Natural killer cell (primary cell): ENCODE data around the gene BARX1. TPM values are rescaled to one million over a fixed set of nuclear protein-coding genes. Genes with fewer than 3 reads are reported as not detected.
"Not testable (repeated sequence)": the region's sequence is repeated elsewhere in the genome, so short reads cannot be mapped to it uniquely, and the experiment has no call there.

Experiments used
- ATAC-seq, 3 donors: fragments of 150-1000 bp in 2 of 3; fragments of 200-7000 bp in 1 of 3; cut with Tn5 transposase; 1 replicate in 1 of 3; 2 replicates in 2 of 3; pipeline ENCODE4 v1.10.0; 2021; ENCODE audit warnings: mild to moderate bottlenecking in 2 of 3, moderate library complexity in 2 of 3
- DNase-seq, 2 donors: peaks; one replicate each; pipeline versions ENCODE4 v3.0.0 to v3.0.0-alpha.2; 2013 to 2021; ENCODE audit warnings: mixed read lengths in 1 of 2
- H3K27ac ChIP-seq: one replicate; pipeline ENCODE4 v1.5.1; 2013; ENCODE audit warnings: mild to moderate bottlenecking, low read length
- H3K27me3 ChIP-seq: one replicate; pipeline ENCODE4 v1.6.1; 2013; ENCODE audit warnings: low read length; ENCODE audit not compliant: control insufficient read depth, insufficient read depth
- H3K36me3 ChIP-seq: one replicate; pipeline ENCODE4 v1.6.1; 2013; ENCODE audit warnings: low read length; ENCODE audit not compliant: control insufficient read depth, insufficient read depth
- H3K4me1 ChIP-seq: one replicate; pipeline ENCODE4 v1.6.1; 2013; ENCODE audit warnings: low read length; ENCODE audit not compliant: control insufficient read depth, insufficient read depth
- H3K4me3 ChIP-seq: one replicate; pipeline ENCODE4 v1.5.1; 2013; ENCODE audit warnings: low read length
- H3K9me3 ChIP-seq: one replicate; pipeline ENCODE4 v1.6.1; 2013; ENCODE audit warnings: low read length; ENCODE audit not compliant: control insufficient read depth, insufficient read depth
- H3K27ac Mint-ChIP-seq, 2 donors: one replicate each; pipeline ENCODE4 v1.8.0; 2022; ENCODE audit warnings: mild to moderate bottlenecking in 2 of 2, mixed read lengths in 2 of 2, moderate library complexity in 1 of 2
- H3K27me3 Mint-ChIP-seq, 2 donors: one replicate each; pipeline ENCODE4 v1.8.0; 2022; ENCODE audit warnings: low read depth in 2 of 2, mixed read lengths in 2 of 2
- H3K36me3 Mint-ChIP-seq: one replicate; pipeline ENCODE4 v1.8.0; 2022; ENCODE audit warnings: mixed read lengths
- H3K4me1 Mint-ChIP-seq, 2 donors: one replicate each; pipeline ENCODE4 v1.8.0; 2022; ENCODE audit warnings: mixed read lengths in 2 of 2
- H3K4me3 Mint-ChIP-seq: one replicate; pipeline ENCODE4 v1.8.0; 2022; ENCODE audit warnings: mild to moderate bottlenecking, moderate library complexity, mixed read lengths
- H3K9me3 Mint-ChIP-seq, 2 donors: one replicate each; pipeline ENCODE4 v1.8.0; 2022; ENCODE audit warnings: mixed read lengths in 2 of 2
- CTCF ChIP-seq: fragments of 200-600 bp; IDR thresholded peaks from one replicate; pipeline ENCODE4 v1.8.0; 2022; ENCODE audit warnings: antibody characterized with exemption
- WGBS: methylation state at CpG from one replicate; pipeline ENCODE4 v1.1.7; 2013; ENCODE audit warnings: missing lambda C conversion rate; ENCODE audit not compliant: insufficient coverage; 5-methylcytosine and 5-hydroxymethylcytosine counted together
- intact Hi-C: fragments of 100-400 bp; cut with micrococcal nuclease; formaldehyde crosslinking; loops from one replicate; pipeline ENCODE4 v1.14.2; 2022
- total RNA-seq, 4 donors: library from RNA; stranded (reverse); fragments of 120-200 nt in 1 of 4; gene quantifications; one replicate each; pipeline versions ENCODE4 v1.2.3 to v1.2.4, GENCODE V29; 2013 to 2022

Gene BARX1
- total RNA-seq, 3 donors from 2014 or later (not counting 1 experiment from before 2014, with no cell fraction given): not detected

GRCh38 chr9:93964685-93965084 is 9.5 kb upstream of the BARX1 start:
- Histone ChIP-seq H3K9me3 (no peaks in the 10 kb centered on the region), H3K4me1 (peaks cover 18% of the 10 kb centered on the region), H3K4me3 (no peak overlapping the region), H3K36me3 (no peaks in the 10 kb centered on the region), H3K27ac (no peak overlapping the region), H3K27me3 (peaks cover 21% of the 10 kb centered on the region)
- Mint-ChIP-seq H3K4me1 (peaks cover 10 to 23% of the 10 kb centered on the region in 2 donors), H3K27me3 (peaks cover 35 to 38% of the 10 kb centered on the region in 2 donors), H3K36me3 (no peaks in the 10 kb centered on the region), H3K4me3 (no peak overlapping the region), H3K9me3 (no peaks in the 10 kb centered on the region), H3K27ac (no peak overlapping the region)
- no peak for DNase-seq
- no peak for ATAC-seq
- 91% methylated on average over 4 of the region's 4 CpGs for WGBS
- TF ChIP-seq CTCF: no peak
- intact Hi-C loops: no loop called here

- Histone ChIP-seq H3K4me3 (no peak overlapping the region), H3K9me3 (no peaks in the 10 kb centered on the region), H3K27me3 (peaks cover 27% of the 10 kb centered on the region), H3K36me3 (no peaks in the 10 kb centered on the region), H3K4me1 (peaks cover 24% of the 10 kb centered on the region), H3K27ac (no peak overlapping the region)
- DNase-seq: no peak
- TF ChIP-seq CTCF: no peak
- H3K36me3 Mint-ChIP-seq: no peaks in the 10 kb centered on the region
- 65% methylated on average over 8 of the region's 8 CpGs for WGBS
- ATAC-seq: no peak
- H3K4me3 Mint-ChIP-seq: no peak overlapping the region
- H3K27me3 Mint-ChIP-seq: peaks cover 42 to 45% of the 10 kb centered on the region in 2 donors
- no peak overlapping the region for H3K27ac Mint-ChIP-seq
- H3K9me3 Mint-ChIP-seq: no peaks in the 10 kb centered on the region
- peaks cover 18 to 30% of the 10 kb centered on the region in 2 donors for H3K4me1 Mint-ChIP-seq
- intact Hi-C loops: loop anchor here (2.0 kb wide), 1 partner anchor 803 kb away; no protein-coding TSS in a partner anchor
Observed at GRCh38 chr9:93963969-93964368, 8.8 kb upstream of the BARX1 start.

GRCh38 chr9:93963489-93963888 is 8.3 kb upstream of the BARX1 start:
- not testable (repeated sequence) for ATAC-seq, H3K36me3 ChIP-seq, DNase-seq, H3K4me3 Mint-ChIP-seq, H3K27ac ChIP-seq, H3K9me3 Mint-ChIP-seq, H3K4me3 ChIP-seq, H3K9me3 ChIP-seq, H3K36me3 Mint-ChIP-seq, H3K27ac Mint-ChIP-seq
- peaks cover 29% of the 10 kb centered on the region for H3K4me1 ChIP-seq
- 54% methylated on average over 2 of the region's 3 CpGs for WGBS
- Mint-ChIP-seq H3K4me1 (peaks cover 21 to 35% of the 10 kb centered on the region in 2 donors), H3K27me3 (peaks cover 43 to 49% of the 10 kb centered on the region in 2 donors)
- intact Hi-C loops: loop anchor here (2.0 kb wide), 1 partner anchor 803 kb away; no protein-coding TSS in a partner anchor
- H3K27me3 ChIP-seq: peaks cover 30% of the 10 kb centered on the region

GRCh38 chr9:93962561-93963440 is 7.6 kb upstream of the BARX1 start:
- H3K27ac Mint-ChIP-seq: no peak overlapping the region
- 28% methylated on average over 20 of the region's 22 CpGs for WGBS
- Histone ChIP-seq H3K4me1 (peaks cover 32% of the 10 kb centered on the region), H3K9me3 (no peaks in the 10 kb centered on the region), H3K27me3 (peaks cover 31% of the 10 kb centered on the region), H3K4me3 (no peak overlapping the region), H3K36me3 (no peaks in the 10 kb centered on the region), H3K27ac (no peak overlapping the region)
- peak; percentile 73 for TF ChIP-seq CTCF
- peaks cover 48 to 53% of the 10 kb centered on the region in 2 donors for H3K27me3 Mint-ChIP-seq
- no peak overlapping the region for H3K4me3 Mint-ChIP-seq
- intact Hi-C loops: loop anchor here (2.0 kb wide), 1 partner anchor 802 kb away; no protein-coding TSS in a partner anchor
- peak; percentile 60 to 90 for DNase-seq
- H3K36me3 Mint-ChIP-seq: no peaks in the 10 kb centered on the region
- H3K4me1 Mint-ChIP-seq: peaks cover 21 to 35% of the 10 kb centered on the region in 2 donors
- peak; percentile 76 to 87 (median 80) for ATAC-seq
- H3K9me3 Mint-ChIP-seq: no peaks in the 10 kb centered on the region
